Activated CD8-positive, alpha-beta T cell treated with anti-CD3 and anti-CD28 coated beads for 36 hours (primary cell): ENCODE data around the gene DENND6A. TPM values are rescaled to one million over a fixed set of nuclear protein-coding genes. Genes with fewer than 3 reads are reported as not detected.

Experiments
- ATAC-seq: fragments of 200-7000 bp; cut with Tn5 transposase; one replicate; pipeline ENCODE4 v1.10.0; 2021; ENCODE audit warnings: mild to moderate bottlenecking, moderate library complexity
- CTCF ChIA-PET: fragments of 350-600 bp; sonication (Branson Sonifier 250); formaldehyde crosslinking; loops from one replicate; lab custom pipeline; 2021; ENCODE audit warnings: antibody characterized with exemption; lab: Charles Lee
- POLR2A ChIA-PET: fragments of 350-600 bp; sonication (Branson Sonifier 250); formaldehyde crosslinking; loops from one replicate; lab custom pipeline; 2021; ENCODE audit warnings: antibody characterized with exemption; lab: Charles Lee
- DNase-seq: peaks from one replicate; pipeline ENCODE4 v3.0.0-alpha.2; 2020
- H3K27ac Mint-ChIP-seq: one replicate; pipeline ENCODE4 v1.8.0; 2021; ENCODE audit warnings: mild to moderate bottlenecking, mixed read lengths
- H3K27me3 Mint-ChIP-seq: one replicate; pipeline ENCODE4 v1.8.0; 2021; ENCODE audit warnings: mixed read lengths
- H3K36me3 Mint-ChIP-seq: one replicate; pipeline ENCODE4 v1.8.0; 2021; ENCODE audit warnings: low read depth, mixed read lengths
- H3K4me1 Mint-ChIP-seq: one replicate; pipeline ENCODE4 v1.8.0; 2021; ENCODE audit warnings: low read depth, mixed read lengths
- H3K4me3 Mint-ChIP-seq: one replicate; pipeline ENCODE4 v1.8.0; 2021; ENCODE audit warnings: mild to moderate bottlenecking, moderate library complexity, mixed read lengths
- H3K9me3 Mint-ChIP-seq: one replicate; pipeline ENCODE4 v1.8.0; 2021; ENCODE audit warnings: mixed read lengths
- CTCF ChIP-seq: fragments of 200-600 bp; IDR thresholded peaks from one replicate; pipeline ENCODE4 v1.8.0; 2022; ENCODE audit warnings: antibody characterized with exemption, mild to moderate bottlenecking
- intact Hi-C: fragments of 100-400 bp; cut with micrococcal nuclease; formaldehyde crosslinking; loops from one replicate; pipeline ENCODE4 v1.10.0; 2022
- total RNA-seq, 2 experiments: library from RNA; stranded (reverse); gene quantifications; one replicate each; pipeline ENCODE4 v1.2.3, GENCODE V29; 2021

DENND6A gene
- total RNA-seq, 2 experiments from 2014 or later: 10.1 to 13.1 TPM

- no peak for DNase-seq
These were observed 87.9 kb downstream of the DENND6A start for GRCh38 chr3:57604971-57605370.

GRCh38 chr3:57600195-57600594 lies 92.7 kb downstream of the DENND6A start:
- CTCF ChIA-PET: interaction anchor here (1.1 kb wide), 1 partner anchor 33 kb away, joined by 3 read pairs; no protein-coding TSS in a partner anchor
- H3K4me1 Mint-ChIP-seq: peaks cover 16% of the 10 kb centered on the region
- H3K36me3 Mint-ChIP-seq: peaks cover 46% of the 10 kb centered on the region
- no peaks in the 10 kb centered on the region for H3K27me3 Mint-ChIP-seq
- no peaks in the 10 kb centered on the region for H3K9me3 Mint-ChIP-seq
- no peak for ATAC-seq
- DNase-seq: no peak
- intact Hi-C loops: no loop called here
- no peak overlapping the region for H3K4me3 Mint-ChIP-seq
- no peak for TF ChIP-seq CTCF
- H3K27ac Mint-ChIP-seq: peak overlapping the region; percentile 49
- POLR2A ChIA-PET: interaction anchor here (4.4 kb wide), 1 partner anchor 45 kb away, joined by 47 read pairs; the partner anchor contains the start of gene PDE12

More at GRCh38 chr3:57604971-57605370, 87.9 kb downstream of the DENND6A start:
- ChIA-PET CTCF (no interaction called here), POLR2A (interaction anchor here (1.5 kb wide), 1 partner anchor 48 kb away, joined by 4 read pairs; no protein-coding TSS in a partner anchor)
- Mint-ChIP-seq H3K9me3 (peaks cover 12% of the 10 kb centered on the region), H3K4me3 (no peak overlapping the region), H3K27ac (no peak overlapping the region), H3K27me3 (no peaks in the 10 kb centered on the region), H3K36me3 (peaks cover 54% of the 10 kb centered on the region), H3K4me1 (peaks cover 5% of the 10 kb centered on the region)
- no peak for ATAC-seq
- intact Hi-C loops: no loop called here
- TF ChIP-seq CTCF: no peak

GRCh38 chr3:57598765-57599360 lies 94.0 kb downstream of the DENND6A start:
- intact Hi-C loops: loop anchor here (5.0 kb wide), 3 partner anchors 42 to 158 kb away; partner anchors contain the start of genes DENND6A, PDE12 and SLMAP

GRCh38 chr3:57597127-57597923 lies 95.6 kb downstream of the DENND6A start, which contains the start of gene ARF4:
Gene ARF4 (minus strand): TSS chr3:57597344. CDS start chr3:57597140, 204 bp downstream.
- Mint-ChIP-seq H3K27ac (peak within 1 kb of the TSS; percentile 100), H3K4me3 (peak within 1 kb of the TSS; percentile 90), H3K4me1 (peaks cover 35% of the 10 kb centered on the region), H3K9me3 (no peaks in the 10 kb centered on the region), H3K36me3 (peaks cover 47% of the 10 kb centered on the region), H3K27me3 (no peaks in the 10 kb centered on the region)
- CTCF ChIA-PET: interaction anchor here (1.2 to 1.4 kb wide), 2 partner anchors 159 to 200 kb away, joined by 4 read pairs; partner anchors contain the start of gene SLMAP
- POLR2A ChIA-PET: interaction anchor here (0.8 to 4.4 kb wide), 12 partner anchors 10 to 200 kb away, joined by 3 to 47 read pairs (median 4); partner anchors contain the start of genes PDE12 and SLMAP
- peak; percentile 99 for DNase-seq
- peak; percentile 93 for ATAC-seq
- TF ChIP-seq CTCF: no peak
- intact Hi-C loops: loop anchor here (5.0 kb wide), 3 partner anchors 40 to 160 kb away; partner anchors contain the start of genes DENND6A, PDE12 and SLMAP

More at GRCh38 chr3:57598765-57599360, 94.0 kb downstream of the DENND6A start:
- no peaks in the 10 kb centered on the region for H3K27me3 Mint-ChIP-seq
- ATAC-seq: no peak
- H3K4me3 Mint-ChIP-seq: peak overlapping the region; percentile 90
- POLR2A ChIA-PET: interaction anchor here (1.0 to 4.4 kb wide), 3 partner anchors 43 to 157 kb away, joined by 3 to 47 read pairs (median 8); partner anchors contain the start of genes PDE12 and SLMAP
- CTCF ChIA-PET: no interaction called here
- no peak for DNase-seq
- H3K36me3 Mint-ChIP-seq: peaks cover 47% of the 10 kb centered on the region
- no peak for TF ChIP-seq CTCF
- no peaks in the 10 kb centered on the region for H3K9me3 Mint-ChIP-seq
- H3K4me1 Mint-ChIP-seq: peaks cover 27% of the 10 kb centered on the region
- peak overlapping the region; percentile 100 for H3K27ac Mint-ChIP-seq
